HTR-8/SVneo (cell line): ENCODE results near the gene CNKSR3.

ENCODE experiments used
- DNase-seq: peaks from one replicate; pipeline ENCODE4 v3.0.0; 2011; ENCODE audit warnings: low spot score, mixed read lengths; ENCODE audit not compliant: insufficient read length
- FAIRE-seq: peaks from 2 replicates; lab custom pipeline; 2011; peaks lifted over from hg19 to GRCh38; lab: Jason Lieb, UNC

CNKSR3 gene

DNA sequence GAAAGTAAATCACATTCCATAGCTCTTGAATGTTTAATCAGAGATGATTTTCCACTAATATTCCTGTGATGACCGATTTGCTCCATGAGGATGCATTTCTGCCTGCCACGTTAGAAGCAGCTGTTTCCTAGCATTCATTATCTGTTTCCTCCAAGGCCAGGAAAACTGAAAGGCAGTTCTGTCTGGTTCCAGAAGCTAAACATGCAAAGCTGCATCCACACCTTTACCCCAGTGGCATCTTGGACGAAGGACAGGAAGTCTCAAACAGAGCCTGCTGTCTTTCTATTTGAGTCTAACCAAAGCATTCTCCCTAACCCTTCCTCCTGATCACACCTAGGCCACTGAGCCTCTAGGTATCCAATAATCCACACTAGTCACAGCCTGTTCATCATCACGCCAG lies 27.6 kb downstream of the CNKSR3 start:
- FAIRE-seq (no peak), DNase-seq (no peak)

- DNase-seq, result no peak
- no peak for FAIRE-seq
Observed at GRCh38 chr6:154481521-154482013, 28.9 kb downstream of the CNKSR3 start.

DNA sequence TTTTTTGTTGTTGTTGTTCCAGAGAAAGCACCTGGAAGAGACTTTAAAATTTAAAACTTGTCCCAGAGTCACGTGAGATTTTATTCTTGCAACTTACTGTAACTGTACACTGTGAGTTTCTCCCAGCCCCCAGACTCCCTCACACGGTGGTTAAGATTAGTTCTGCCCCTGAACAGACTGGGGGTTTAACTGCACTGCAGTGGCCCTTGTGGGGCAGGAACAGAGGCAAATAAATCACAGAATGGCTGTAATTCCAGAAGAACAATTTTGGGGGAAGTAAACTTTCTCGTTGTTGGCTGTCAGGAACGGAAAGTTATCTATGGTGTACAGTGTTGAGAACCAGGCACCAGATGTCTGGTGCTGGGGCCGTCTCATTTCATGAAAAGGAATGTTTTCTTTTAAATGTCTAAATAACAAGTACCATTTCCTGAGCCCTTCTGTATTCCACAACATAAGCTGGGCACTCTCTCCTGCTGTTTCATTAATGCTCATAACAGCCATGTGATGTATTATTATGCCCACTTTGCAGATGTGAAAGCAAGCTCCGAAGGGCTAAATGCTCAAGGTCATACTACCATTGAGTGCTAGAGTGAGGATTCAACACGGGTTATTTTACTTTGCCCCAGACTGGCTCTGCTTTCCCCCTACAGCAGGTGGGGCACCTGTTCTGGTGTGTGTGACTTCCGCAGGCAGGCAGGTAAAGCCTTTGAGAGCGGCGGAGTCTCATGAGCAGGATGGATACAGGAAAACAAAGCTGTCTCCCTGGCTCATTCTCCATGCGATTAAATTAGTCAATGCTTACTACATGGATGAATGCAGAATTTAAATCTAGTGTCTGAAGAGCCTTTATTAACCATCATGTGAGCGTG lies 30.5 kb downstream of the CNKSR3 start:
- no peak for FAIRE-seq
- no peak for DNase-seq

DNA sequence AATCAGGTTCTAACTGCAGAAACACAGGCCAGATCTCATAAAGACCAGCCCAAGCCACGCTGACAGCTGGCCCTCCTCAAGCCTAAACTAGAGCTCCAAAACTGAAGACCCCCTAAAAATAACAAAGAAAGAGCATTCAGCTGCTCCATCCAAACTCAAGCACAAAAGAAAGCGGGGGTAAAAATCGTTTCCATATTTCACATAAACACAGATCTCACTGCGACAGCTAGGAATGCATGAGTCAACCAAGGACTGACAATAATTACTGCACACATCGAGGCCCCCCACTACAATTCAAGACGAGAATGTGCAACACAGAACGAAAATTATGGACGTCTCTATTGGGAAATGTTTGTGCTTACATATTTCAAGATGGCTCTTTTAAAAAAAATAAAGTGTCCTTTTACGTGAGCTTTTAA lies 31.1 kb downstream of the CNKSR3 start:
- no peak for FAIRE-seq
- peak; percentile 55 for DNase-seq

- DNase-seq (no peak), FAIRE-seq (no peak)
Observed at GRCh38 chr6:154478701-154479060, 31.8 kb downstream of the CNKSR3 start.

DNA sequence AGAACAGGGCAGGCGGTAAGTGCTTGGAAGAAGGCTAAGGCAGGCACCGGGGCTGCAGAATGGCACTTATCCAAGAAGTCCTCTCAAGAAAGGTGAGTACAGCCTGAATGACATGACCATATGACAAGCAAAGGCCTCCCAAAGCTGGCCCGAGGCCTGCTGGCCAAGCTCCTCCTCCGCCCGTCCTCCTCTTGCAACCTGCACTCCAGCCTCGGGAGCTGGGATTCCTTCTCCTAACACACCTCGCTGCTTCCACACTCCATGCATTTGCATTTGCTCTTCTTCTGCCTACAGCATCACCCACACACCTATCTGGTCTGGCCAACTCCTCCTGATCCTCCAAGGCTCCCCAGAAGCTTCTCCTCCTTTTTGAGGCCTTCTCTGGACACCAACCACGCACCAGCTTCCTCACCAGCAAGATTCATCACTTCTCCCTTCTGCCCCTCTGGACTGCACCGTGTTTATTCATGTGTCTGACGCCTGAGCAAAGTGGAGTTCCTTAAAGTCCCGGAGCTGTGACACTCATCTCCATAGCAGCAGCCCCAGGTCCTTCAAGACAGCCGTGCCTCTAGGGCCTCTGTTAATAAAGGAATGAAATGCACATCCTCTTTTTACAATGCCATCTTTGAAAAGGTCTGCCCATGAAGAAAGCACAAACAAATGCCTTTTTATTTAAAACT lies 32.3 kb downstream of the CNKSR3 start:
- DNase-seq (no peak), FAIRE-seq (no peak)

GRCh38 chr6:154476494-154476893 lies 34.0 kb downstream of the CNKSR3 start:
- no peak for DNase-seq
- FAIRE-seq, result no peak

- DNase-seq, result no peak
- FAIRE-seq, result no peak
Observed at GRCh38 chr6:154474648-154475428, 35.6 kb downstream of the CNKSR3 start.

DNA sequence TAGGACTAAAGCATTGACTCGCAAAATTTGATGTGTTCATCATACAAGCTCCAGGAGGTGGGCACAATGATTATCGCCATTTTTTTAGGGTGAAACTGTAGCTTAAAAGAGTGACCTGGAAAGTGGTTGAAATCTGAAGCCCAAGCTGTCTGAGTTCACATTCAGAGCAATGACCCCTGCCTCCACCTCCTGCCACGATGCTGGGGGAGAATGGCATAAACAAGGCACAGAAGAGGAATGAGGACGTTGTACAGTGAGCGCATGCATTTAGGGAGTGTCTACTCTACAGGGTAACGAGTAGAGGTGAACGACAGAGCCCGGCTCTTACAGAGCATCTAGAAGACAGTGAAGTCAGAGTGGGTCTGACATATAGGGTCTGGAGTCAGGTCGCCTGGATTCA lies 37.2 kb downstream of the CNKSR3 start:
- no peak for FAIRE-seq
- DNase-seq, result no peak

GRCh38 chr6:154471609-154472362 lies 38.7 kb downstream of the CNKSR3 start:
- FAIRE-seq (no peak), DNase-seq (no peak)

GRCh38 chr6:154469306-154469935 lies 41.1 kb downstream of the CNKSR3 start:
- FAIRE-seq, result no peak
- no peak for DNase-seq

DNA sequence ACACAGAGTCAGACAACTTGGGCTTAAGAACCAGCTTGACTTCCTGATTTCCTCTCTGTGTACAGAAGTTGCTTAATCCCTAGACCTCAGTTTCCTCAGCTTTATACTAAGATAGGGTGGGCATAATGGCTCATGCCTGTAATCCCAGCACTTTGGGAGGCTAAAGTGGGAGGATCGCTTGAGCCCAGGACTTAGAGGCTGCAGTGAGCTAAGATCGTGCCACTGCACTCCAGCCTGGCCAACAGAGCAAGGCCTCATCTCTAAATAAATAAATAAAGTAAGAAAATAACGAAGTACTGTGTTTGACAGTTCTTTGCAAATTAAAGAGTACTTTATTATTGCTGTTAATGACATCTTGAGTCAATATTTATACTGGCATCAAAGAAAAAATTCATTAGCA lies 41.7 kb downstream of the CNKSR3 start:
- no peak for FAIRE-seq
- no peak for DNase-seq

DNA sequence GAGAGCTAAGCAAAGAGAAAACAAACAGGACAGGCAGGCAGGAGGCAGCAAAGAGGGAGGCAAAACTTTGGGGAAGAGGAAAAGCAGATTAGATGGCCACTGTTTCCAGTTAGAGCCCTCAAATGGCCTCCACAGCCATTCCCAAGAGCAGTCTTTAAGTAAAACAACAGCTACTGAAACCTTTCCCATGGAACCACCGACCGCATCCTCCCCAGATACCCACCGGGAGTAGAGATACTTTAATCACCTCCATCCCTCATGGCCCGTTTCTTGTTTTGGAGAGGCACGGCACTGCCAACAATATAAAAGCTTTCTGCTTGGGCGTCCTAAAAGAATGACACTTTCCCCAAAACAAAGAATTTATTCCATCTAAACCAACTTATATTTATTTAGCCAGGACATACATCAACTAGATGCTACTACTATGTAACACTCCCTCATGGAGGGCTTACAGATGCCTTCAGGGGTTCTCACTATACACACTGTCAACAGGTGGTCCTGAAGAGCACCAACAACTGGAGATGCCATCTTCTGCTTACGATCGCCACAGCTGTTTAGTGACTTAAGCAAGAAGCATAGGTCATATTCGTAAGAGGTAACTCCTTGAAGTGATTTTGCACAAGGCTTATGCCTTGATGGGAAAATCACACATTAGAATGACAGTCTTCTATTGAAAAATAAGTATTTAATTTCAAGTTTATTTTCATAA lies 43.4 kb downstream of the CNKSR3 start:
- FAIRE-seq, result no peak
- no peak for DNase-seq

DNA sequence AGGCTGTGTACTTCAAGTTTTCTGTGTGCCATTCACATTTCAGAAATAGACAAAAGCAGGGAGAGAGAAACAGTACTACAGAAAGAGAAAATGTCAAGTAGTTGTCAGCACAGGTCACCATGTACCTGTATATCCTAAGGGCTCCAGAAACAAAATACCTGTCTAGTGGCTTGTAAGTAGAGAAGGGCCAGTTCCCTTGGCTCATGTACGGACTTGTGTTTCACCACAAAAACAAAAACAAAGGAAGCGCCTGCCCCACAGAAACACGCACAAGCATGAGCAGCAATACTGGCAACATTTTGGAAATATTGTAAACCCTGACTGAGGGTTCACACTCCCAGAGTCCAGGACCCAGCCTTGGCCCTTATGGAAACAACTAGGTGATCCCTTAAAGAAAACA lies 44.3 kb downstream of the CNKSR3 start:
- FAIRE-seq (no peak), DNase-seq (no peak)

- DNase-seq, result no peak
Observed at GRCh38 chr6:154463573-154464419, 46.7 kb downstream of the CNKSR3 start.

GRCh38 chr6:154462425-154462824 lies 48.1 kb downstream of the CNKSR3 start:
- DNase-seq, result no peak
- no peak for FAIRE-seq

More at GRCh38 chr6:154463573-154464419, 46.7 kb downstream of the CNKSR3 start:
- no peak for FAIRE-seq

- no peak for FAIRE-seq
- no peak for DNase-seq
Observed at GRCh38 chr6:154461348-154461747, 49.1 kb downstream of the CNKSR3 start.
